ENCODE data around the gene RPP21. TPM values are rescaled to one million over a fixed set of nuclear protein-coding genes. Genes with fewer than 3 reads are reported as not detected.
A peak's percentile ranks its signal among the peaks of the same experiment; 100 is the strongest.

The RPP21 gene
- total RNA-seq, 1 donor from 2014 or later, result 35.2 TPM

DNA sequence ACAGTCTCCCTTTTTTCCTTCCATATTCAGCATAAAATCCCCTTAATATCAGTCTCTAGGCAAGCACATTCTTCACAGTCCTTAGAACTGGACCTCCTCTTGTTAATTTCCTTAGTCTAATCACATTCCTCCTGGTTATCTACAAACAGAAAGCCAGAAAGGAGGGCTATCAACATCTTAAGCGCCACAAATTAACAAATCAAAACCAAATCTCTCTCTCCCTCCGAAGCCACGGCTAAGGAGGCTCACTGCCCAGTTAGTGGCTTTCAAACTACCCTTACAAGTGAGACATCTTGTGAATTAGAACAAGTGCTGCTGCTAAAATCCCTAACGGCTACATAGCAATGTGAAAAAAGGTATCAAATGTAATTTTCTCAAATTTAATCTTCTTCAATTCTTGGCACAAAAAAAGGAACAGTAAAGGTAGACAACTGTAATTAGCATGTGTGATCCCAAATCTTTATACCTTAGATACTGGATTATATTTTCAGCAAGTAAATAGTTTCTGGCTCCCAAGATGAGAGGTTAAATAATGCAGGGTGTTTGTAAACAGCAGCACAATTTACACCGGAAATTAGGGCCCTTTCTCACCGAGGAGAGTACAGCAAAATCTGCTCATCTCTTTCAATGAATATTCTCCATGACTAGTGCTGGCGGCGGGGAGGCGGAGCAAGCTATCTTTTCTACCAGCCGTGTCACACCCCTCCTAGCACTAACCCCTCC, 19.6 kb upstream of the RPP21 start:
- H3K36me3 Mint-ChIP-seq (ENCODE audit: low read depth, unreplicated experiment), result peaks cover 24% of the 10 kb centered on the region
- H3K27me3 Mint-ChIP-seq (ENCODE audit: unreplicated experiment), result peaks cover 9% of the 10 kb centered on the region
- TF ChIP-seq, protein P1, sequence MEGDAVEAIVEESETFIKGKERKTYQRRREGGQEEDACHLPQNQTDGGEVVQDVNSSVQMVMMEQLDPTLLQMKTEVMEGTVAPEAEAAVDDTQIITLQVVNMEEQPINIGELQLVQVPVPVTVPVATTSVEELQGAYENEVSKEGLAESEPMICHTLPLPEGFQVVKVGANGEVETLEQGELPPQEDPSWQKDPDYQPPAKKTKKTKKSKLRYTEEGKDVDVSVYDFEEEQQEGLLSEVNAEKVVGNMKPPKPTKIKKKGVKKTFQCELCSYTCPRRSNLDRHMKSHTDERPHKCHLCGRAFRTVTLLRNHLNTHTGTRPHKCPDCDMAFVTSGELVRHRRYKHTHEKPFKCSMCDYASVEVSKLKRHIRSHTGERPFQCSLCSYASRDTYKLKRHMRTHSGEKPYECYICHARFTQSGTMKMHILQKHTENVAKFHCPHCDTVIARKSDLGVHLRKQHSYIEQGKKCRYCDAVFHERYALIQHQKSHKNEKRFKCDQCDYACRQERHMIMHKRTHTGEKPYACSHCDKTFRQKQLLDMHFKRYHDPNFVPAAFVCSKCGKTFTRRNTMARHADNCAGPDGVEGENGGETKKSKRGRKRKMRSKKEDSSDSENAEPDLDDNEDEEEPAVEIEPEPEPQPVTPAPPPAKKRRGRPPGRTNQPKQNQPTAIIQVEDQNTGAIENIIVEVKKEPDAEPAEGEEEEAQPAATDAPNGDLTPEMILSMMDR (IDR thresholded peaks at IDR 0.05; ENCODE audit: unreplicated experiment), result no peak
- no peak for DNase-seq (ENCODE audit: low spot score)
- H3K27ac Mint-ChIP-seq (ENCODE audit: unreplicated experiment), result peak overlapping the region; percentile 99
- peak overlapping the region; percentile 97 for H3K4me3 Mint-ChIP-seq (ENCODE audit: unreplicated experiment)
- H3K9me3 Mint-ChIP-seq (ENCODE audit: unreplicated experiment), result no peaks in the 10 kb centered on the region
- peaks cover 30% of the 10 kb centered on the region for H3K4me1 Mint-ChIP-seq (ENCODE audit: unreplicated experiment)

GRCh38 chr6:30325873-30326525, 19.0 kb upstream of the RPP21 start:
- peak overlapping the region; percentile 97 for H3K4me3 Mint-ChIP-seq (ENCODE audit: unreplicated experiment)
- peaks cover 9% of the 10 kb centered on the region for H3K27me3 Mint-ChIP-seq (ENCODE audit: unreplicated experiment)
- peak; percentile 55 for DNase-seq (ENCODE audit: low spot score)
- peak overlapping the region; percentile 99 for H3K27ac Mint-ChIP-seq (ENCODE audit: unreplicated experiment)
- peaks cover 26% of the 10 kb centered on the region for H3K36me3 Mint-ChIP-seq (ENCODE audit: low read depth, unreplicated experiment)
- H3K9me3 Mint-ChIP-seq (ENCODE audit: unreplicated experiment), result no peaks in the 10 kb centered on the region
- peaks cover 30% of the 10 kb centered on the region for H3K4me1 Mint-ChIP-seq (ENCODE audit: unreplicated experiment)
- TF ChIP-seq, protein P1 (IDR thresholded peaks at IDR 0.05; ENCODE audit: unreplicated experiment), result no peak

DNA sequence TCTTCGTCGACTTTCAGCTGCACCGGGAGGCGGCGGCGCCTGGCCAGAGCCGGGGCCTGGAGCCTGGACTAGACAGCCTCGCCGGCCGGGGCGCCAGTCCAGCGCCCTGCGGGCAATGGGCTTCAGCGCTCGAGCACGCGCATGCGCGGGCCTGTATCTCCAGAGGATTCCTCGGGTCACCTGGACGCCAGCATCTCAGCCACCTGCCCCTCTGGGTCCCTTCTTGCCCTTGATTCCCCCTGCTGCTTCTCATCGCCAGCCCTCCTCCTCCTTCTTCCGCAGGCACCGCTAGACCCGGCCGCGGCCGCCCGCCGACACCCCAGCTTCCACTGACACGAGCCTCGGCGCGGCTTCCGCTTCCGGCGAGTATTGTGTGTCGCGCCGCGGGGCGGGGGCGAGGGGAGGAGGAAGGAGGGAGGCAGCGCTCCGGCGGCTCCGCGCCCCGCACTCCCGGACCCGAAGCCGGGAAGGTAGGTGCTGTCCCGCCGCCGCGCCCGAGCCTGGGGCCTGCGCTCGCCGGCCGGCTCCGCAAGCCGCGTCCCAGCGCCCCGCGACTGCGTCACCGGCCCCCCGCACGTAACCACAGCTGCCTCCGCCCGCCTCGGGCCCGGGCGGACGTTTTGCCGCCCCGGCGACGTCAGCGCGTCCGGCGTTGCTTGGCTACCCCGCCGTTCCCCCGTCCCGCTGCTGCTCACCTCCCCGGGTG, 18.3 kb upstream of the RPP21 start, which contains the start of gene TRIM39:
TSS of gene TRIM39 (plus strand) at position 402 of the 706 bp plus-strand sequence. CDS start 2,391 bp downstream, outside the sequence.
- peaks cover 30% of the 10 kb centered on the region for H3K4me1 Mint-ChIP-seq (ENCODE audit: unreplicated experiment)
- TF ChIP-seq, protein P1 (IDR thresholded peaks at IDR 0.05; ENCODE audit: unreplicated experiment), result no peak
- peaks cover 26% of the 10 kb centered on the region for H3K36me3 Mint-ChIP-seq (ENCODE audit: low read depth, unreplicated experiment)
- H3K27ac Mint-ChIP-seq (ENCODE audit: unreplicated experiment), result peak within 1 kb of the TSS; percentile 99
- peak; percentile 84 for DNase-seq (ENCODE audit: low spot score)
- peaks cover 9% of the 10 kb centered on the region for H3K27me3 Mint-ChIP-seq (ENCODE audit: unreplicated experiment)
- H3K9me3 Mint-ChIP-seq (ENCODE audit: unreplicated experiment), result no peaks in the 10 kb centered on the region
- H3K4me3 Mint-ChIP-seq (ENCODE audit: unreplicated experiment), result peak within 1 kb of the TSS; percentile 99

GRCh38 chr6:30327232-30327746, 17.7 kb upstream of the RPP21 start:
- Mint-ChIP-seq H3K36me3 (ENCODE audit: low read depth, unreplicated experiment) (peaks cover 26% of the 10 kb centered on the region), H3K27me3 (ENCODE audit: unreplicated experiment) (peaks cover 9% of the 10 kb centered on the region), H3K4me3 (ENCODE audit: unreplicated experiment) (peak overlapping the region; percentile 99), H3K4me1 (ENCODE audit: unreplicated experiment) (peaks cover 29% of the 10 kb centered on the region), H3K27ac (ENCODE audit: unreplicated experiment) (peak overlapping the region; percentile 99), H3K9me3 (ENCODE audit: unreplicated experiment) (no peaks in the 10 kb centered on the region)
- no peak for DNase-seq (ENCODE audit: low spot score)
- TF ChIP-seq, protein P1 (IDR thresholded peaks at IDR 0.05; ENCODE audit: unreplicated experiment), result no peak
